GM19455 (cell line): ENCODE measurements around the gene KCNQ4.

Experiments
- ATAC-seq: cut with Tn5 transposase; IDR thresholded peaks from one replicate; pipeline ENCODE4 v1.9.1; 2021; ENCODE audit not compliant: unreplicated experiment

KCNQ4 gene

DNA sequence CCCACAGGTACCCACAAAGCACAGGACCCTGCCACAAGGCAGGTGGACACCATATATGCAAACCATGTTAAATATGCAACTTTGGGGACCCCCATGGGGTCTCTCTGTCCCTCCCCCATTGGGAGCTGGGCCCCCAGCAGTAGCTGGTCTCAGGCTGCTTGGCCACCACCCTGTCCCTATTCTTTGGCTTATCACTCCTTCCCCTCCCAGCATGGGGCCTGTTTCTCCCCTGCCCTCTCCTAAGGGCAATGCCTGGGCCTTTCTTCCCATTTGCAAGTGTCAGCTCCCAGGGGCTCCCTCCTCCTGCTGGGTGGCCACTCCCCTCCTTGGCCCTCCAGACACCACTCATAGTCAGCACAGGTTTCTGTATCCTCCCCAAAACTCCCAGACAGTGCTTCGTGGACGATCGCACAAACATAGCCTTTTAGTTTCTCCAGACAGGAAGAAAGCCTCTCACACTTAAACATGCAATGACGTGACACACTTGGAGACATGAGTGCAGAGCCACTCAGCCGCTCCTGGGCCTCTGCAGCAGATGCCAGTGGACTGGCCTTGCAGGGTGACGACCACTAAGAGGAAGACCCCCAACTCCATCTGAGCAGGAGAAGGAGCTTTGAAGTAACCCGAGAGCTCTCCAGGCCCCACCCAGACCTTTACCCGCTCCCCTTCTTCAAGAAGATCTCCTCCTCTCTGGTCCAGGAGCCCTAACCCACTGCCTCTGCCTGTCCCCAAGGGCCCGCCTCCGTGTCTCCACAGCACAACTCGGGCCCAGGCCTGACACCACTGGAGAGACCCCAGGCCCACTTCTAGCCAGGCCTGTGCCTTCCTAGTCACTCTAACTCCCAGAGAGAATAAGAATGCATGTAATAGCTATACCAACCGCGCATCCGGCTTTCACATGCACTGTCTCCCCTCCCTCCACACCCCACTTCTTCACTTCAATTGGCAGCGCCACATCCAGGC is 55.7 kb downstream of the KCNQ4 start:
- ATAC-seq, result no peak

DNA sequence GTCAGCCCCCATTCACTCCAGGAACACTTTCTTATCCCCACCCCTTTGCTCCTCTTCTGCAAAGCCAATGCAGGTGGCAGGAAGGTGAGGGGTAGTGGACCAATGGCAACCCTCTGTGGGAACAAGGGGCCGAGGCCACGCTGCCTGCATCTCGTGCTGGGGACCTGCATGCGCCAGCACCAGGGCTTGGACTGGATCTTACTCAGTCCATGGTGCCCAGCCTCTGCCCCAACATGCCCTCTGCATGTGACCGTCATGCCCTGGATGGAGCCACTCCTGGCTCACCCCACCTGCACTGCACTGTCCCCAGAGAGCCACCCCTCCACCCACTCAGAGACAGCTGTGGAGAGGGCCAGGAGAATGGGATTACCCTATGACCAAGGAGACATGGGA is 56.4 kb downstream of the KCNQ4 start:
- ATAC-seq, result no peak

- ATAC-seq, result no peak
These were observed 57.1 kb downstream of the KCNQ4 start for GRCh38 chr1:40840526-40841323.

DNA sequence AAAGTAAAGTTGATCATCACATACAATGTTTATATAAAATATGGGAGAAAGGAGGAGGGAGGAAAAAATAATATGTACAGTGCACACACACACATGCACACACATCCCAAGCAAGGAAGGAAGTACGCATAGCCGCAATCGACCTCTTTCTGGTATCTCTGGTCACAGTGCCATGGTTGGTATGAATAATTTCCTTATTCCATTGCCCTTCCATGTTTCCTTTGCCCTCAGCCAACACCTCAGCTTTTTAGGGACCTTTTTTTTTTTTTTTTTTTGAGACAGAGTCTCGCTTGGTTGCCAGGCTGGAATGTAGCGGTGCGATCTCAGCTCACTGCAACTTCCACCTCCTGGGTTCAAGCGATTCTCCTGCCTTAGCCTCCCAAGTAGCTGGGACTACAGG is 58.0 kb downstream of the KCNQ4 start:
- ATAC-seq, result no peak

- ATAC-seq, result no peak
These were observed 58.6 kb downstream of the KCNQ4 start for GRCh38 chr1:40842207-40842606.

DNA sequence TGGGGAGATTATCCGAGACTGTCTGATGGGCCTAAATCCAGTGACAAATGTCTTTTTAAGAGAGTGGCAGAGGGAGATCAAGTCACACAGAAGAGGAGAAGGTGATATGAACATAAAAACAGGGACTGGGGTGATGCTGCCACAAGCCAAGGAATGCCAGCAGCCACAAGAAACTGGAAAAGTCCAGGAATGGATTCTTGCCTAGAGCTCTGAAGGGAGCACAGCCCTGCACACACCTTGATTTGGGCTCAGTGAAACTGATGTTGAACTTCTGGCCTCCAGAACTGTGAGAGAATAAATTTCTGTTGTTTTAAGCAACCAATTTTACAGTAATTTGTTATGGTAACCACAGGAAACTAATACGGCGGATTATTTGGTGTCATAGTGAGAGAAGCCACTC is 59.1 kb downstream of the KCNQ4 start:
- ATAC-seq, result no peak

DNA sequence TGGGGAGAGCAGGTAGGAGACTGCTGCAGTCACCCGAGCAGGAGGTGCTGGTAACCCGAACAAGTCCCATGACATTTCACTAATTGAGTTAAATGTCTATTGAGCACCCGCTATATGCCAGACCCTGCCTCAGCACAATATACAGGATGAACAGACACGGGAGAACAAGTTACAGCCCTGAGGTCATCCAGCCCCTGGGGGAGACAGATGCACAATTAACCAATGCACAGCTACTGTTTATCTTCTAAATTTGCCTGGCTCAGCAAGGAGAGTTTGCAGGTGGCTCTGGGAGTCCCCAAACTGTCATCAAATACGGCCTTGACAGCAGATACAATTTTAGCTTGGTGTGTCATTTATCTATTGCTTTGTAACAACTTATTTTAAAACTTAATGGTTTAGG is 60.5 kb downstream of the KCNQ4 start:
- no peak for ATAC-seq

GRCh38 chr1:40844887-40845878 is 61.6 kb downstream of the KCNQ4 start:
- no peak for ATAC-seq

- no peak for ATAC-seq
These were observed 62.3 kb downstream of the KCNQ4 start for GRCh38 chr1:40845895-40846294.

GRCh38 chr1:40847023-40847745 is 63.6 kb downstream of the KCNQ4 start:
- no peak for ATAC-seq

- no peak for ATAC-seq
These were observed 65.1 kb downstream of the KCNQ4 start for GRCh38 chr1:40848530-40849189.

- peak; percentile 68 for ATAC-seq
These were observed 66.4 kb downstream of the KCNQ4 start for GRCh38 chr1:40849801-40850592.

GRCh38 chr1:40851643-40852042 is 68.1 kb downstream of the KCNQ4 start:
- no peak for ATAC-seq

- ATAC-seq, result no peak
These were observed 69.7 kb downstream of the KCNQ4 start for GRCh38 chr1:40853113-40853884.

- ATAC-seq, result no peak
These were observed 70.2 kb downstream of the KCNQ4 start for GRCh38 chr1:40853885-40854170.

GRCh38 chr1:40855513-40855912 is 71.9 kb downstream of the KCNQ4 start:
- no peak for ATAC-seq

GRCh38 chr1:40856116-40856515 is 72.5 kb downstream of the KCNQ4 start:
- ATAC-seq, result no peak

DNA sequence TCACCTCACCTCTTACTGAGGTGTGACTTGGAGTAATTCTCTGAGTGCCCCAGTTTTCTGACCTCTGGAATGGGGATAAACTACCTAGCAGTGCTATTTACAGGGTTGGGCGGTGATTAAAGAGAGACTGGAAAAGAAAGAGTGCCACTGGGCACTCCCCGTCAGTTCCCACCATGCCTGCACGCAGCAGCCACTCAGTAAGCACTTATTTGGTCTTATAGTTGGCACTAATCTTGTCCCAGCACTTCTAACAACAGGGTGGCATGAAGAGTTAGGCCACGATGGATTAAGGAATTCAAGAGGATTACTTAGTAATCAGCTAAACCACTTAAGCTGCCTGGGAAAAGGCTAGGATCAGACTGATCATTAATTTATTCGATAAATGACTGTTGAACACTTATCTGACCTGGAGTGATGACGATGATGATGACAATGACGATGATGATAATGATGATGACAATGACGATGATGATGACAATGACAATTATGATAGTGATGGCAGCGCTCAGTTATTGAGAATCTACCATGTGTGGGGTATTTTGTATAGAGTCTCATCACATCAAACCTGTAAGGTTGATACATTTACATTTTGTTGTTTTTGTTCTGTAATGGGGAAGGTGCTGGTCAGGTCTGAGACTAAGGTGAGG is 73.2 kb downstream of the KCNQ4 start:
- no peak for ATAC-seq
